Ishikawa (cell line): ENCODE data around the gene SLC12A7.

Experiments
- CEBPB ChIP-seq: IDR thresholded peaks from 2 replicates; pipeline ENCODE4 v1.6.1; 2012
- CREB1 ChIP-seq: IDR thresholded peaks from 2 replicates; pipeline ENCODE4 v1.6.1; 2012; ENCODE audit warnings: low read depth
- EGR1 ChIP-seq: IDR thresholded peaks from 2 replicates; pipeline ENCODE4 v1.6.1; 2012
- EP300 ChIP-seq: IDR thresholded peaks from 2 replicates; pipeline ENCODE4 v1.6.1; 2012; ENCODE audit warnings: borderline replicate concordance
- FOXM1 ChIP-seq: IDR thresholded peaks from 2 replicates; pipeline ENCODE4 v1.6.1; 2012; ENCODE audit warnings: low read depth, borderline replicate concordance
- NFIC ChIP-seq: IDR thresholded peaks from 2 replicates; pipeline ENCODE4 v1.6.1; 2012
- RAD21 ChIP-seq: IDR thresholded peaks from 2 replicates; pipeline ENCODE4 v1.6.1; 2012; ENCODE audit warnings: low read depth
- TAF1 ChIP-seq: IDR thresholded peaks from 2 replicates; pipeline ENCODE4 v1.6.1; 2012; ENCODE audit warnings: low read depth, mild to moderate bottlenecking
- TCF12 ChIP-seq: IDR thresholded peaks from 2 replicates; pipeline ENCODE4 v1.6.1; 2012; ENCODE audit warnings: low read depth
- TEAD4 ChIP-seq: IDR thresholded peaks from 2 replicates; pipeline ENCODE4 v1.6.1; 2012
- YY1 ChIP-seq: IDR thresholded peaks from 2 replicates; pipeline ENCODE4 v1.6.1; 2012; ENCODE audit warnings: low read depth
- ZBTB7A ChIP-seq: IDR thresholded peaks from 2 replicates; pipeline ENCODE4 v1.6.1; 2012; ENCODE audit warnings: low read depth
- TF ChIP-seq, protein P1 (sequence below): IDR thresholded peaks from 2 replicates; pipeline ENCODE4 v1.6.1; 2012
- TF ChIP-seq, protein P2 (sequence below): IDR thresholded peaks from 2 replicates; pipeline ENCODE4 v1.6.1; 2012; ENCODE audit warnings: low read depth, mild to moderate bottlenecking
- TF ChIP-seq, protein P3 (sequence below): IDR thresholded peaks from 2 replicates; pipeline ENCODE4 v1.6.1; 2012

Gene SLC12A7

DNA sequence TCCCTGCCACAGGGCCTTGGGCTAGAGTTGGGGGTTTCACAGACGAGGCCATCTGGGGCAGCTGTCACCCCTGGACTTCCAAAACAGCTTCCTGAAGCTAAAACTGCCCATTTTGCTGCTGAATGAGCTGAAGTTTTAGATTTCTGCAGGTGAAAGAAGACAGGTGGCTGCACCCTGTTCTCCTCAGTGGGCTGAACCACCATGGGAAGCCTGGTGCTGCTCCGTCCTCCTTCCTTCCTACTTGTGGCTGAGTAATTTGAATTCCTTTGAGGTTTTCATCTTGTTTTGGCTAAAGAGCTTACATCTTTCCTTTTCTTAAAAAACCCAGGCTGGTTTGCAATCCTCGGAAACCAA, 97.9 kb downstream of the SLC12A7 start:
- TF ChIP-seq ZBTB7A (no peak), NFIC (no peak), TEAD4 (no peak), FOXM1 (no peak), EGR1 (no peak), YY1 (no peak), EP300 (no peak), CEBPB (no peak), TCF12 (no peak), CREB1 (no peak), RAD21 (no peak), TAF1 (no peak)
- TF ChIP-seq, protein P1, sequence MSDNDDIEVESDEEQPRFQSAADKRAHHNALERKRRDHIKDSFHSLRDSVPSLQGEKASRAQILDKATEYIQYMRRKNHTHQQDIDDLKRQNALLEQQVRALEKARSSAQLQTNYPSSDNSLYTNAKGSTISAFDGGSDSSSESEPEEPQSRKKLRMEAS, result no peak
- TF ChIP-seq, protein P2, sequence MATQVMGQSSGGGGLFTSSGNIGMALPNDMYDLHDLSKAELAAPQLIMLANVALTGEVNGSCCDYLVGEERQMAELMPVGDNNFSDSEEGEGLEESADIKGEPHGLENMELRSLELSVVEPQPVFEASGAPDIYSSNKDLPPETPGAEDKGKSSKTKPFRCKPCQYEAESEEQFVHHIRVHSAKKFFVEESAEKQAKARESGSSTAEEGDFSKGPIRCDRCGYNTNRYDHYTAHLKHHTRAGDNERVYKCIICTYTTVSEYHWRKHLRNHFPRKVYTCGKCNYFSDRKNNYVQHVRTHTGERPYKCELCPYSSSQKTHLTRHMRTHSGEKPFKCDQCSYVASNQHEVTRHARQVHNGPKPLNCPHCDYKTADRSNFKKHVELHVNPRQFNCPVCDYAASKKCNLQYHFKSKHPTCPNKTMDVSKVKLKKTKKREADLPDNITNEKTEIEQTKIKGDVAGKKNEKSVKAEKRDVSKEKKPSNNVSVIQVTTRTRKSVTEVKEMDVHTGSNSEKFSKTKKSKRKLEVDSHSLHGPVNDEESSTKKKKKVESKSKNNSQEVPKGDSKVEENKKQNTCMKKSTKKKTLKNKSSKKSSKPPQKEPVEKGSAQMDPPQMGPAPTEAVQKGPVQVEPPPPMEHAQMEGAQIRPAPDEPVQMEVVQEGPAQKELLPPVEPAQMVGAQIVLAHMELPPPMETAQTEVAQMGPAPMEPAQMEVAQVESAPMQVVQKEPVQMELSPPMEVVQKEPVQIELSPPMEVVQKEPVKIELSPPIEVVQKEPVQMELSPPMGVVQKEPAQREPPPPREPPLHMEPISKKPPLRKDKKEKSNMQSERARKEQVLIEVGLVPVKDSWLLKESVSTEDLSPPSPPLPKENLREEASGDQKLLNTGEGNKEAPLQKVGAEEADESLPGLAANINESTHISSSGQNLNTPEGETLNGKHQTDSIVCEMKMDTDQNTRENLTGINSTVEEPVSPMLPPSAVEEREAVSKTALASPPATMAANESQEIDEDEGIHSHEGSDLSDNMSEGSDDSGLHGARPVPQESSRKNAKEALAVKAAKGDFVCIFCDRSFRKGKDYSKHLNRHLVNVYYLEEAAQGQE, result no peak
- TF ChIP-seq, protein P3, sequence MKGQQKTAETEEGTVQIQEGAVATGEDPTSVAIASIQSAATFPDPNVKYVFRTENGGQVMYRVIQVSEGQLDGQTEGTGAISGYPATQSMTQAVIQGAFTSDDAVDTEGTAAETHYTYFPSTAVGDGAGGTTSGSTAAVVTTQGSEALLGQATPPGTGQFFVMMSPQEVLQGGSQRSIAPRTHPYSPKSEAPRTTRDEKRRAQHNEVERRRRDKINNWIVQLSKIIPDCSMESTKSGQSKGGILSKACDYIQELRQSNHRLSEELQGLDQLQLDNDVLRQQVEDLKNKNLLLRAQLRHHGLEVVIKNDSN, result no peak

DNA sequence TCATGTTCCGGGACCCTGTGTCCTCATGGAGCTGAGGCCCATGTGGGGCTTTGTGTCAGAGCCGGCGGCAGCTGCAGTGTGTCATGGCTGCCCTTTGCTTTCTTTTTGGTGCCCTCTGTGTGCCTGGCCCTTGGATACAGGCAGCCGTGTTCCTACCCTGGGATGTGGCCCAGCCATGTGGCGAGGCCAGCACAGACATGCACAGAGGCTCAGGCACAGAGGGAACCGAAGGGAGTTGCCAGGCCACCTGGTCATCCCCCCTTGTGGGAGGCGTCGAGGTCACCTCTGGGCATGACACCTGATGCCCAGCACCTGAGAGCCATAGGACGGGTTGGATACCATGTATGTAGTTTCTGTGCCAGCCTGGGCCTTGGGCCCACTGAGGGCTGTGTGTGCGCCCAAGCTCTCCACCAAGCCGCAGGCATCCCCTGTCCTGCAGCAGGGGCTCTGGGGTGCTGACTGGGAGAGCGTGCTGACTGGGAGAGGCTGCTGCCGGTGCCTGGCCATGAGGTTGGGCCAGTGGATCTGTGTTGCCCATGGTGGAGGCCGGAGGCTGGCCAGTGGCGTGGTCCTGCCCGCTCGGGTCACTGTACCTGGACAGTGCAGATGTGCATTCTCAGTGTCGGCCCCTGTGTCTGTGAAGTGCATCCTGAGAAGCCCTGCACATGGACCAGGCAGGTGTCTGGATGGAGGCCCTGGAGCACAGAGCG, 98.5 kb downstream of the SLC12A7 start:
- TF ChIP-seq YY1, result no peak
- no peak for TF ChIP-seq NFIC
- no peak for TF ChIP-seq CREB1
- TF ChIP-seq FOXM1, result no peak
- TF ChIP-seq TAF1, result no peak
- no peak for TF ChIP-seq EP300
- TF ChIP-seq CEBPB, result no peak
- TF ChIP-seq EGR1, result no peak
- TF ChIP-seq, protein P2, result no peak
- TF ChIP-seq RAD21, result no peak
- TF ChIP-seq, protein P3, result no peak
- TF ChIP-seq ZBTB7A, result no peak
- TF ChIP-seq TCF12, result no peak
- TF ChIP-seq, protein P1, result no peak
- TF ChIP-seq TEAD4, result no peak

DNA sequence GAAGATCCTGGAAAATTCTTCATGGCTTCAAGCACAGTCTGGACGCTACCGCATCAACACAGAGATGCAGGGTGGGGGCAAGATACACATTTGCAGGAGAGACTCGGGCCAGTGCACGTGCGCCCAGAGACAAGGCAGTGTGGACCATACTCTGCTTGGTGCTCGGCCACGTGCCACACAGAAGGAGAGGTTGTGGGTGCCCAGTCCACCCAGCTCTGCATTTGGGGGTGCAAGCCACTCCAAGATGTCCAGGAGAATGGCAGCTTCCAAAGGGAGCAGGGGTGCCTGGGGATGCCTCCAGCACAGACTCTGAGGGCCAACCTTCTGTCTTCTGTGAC, 99.0 kb downstream of the SLC12A7 start:
- TF ChIP-seq YY1 (no peak), RAD21 (no peak), ZBTB7A (no peak), TEAD4 (no peak), EP300 (no peak), FOXM1 (no peak), TAF1 (no peak), NFIC (no peak), CREB1 (no peak), TCF12 (no peak), CEBPB (no peak)
- TF ChIP-seq, protein P1, result no peak
- TF ChIP-seq, protein P3, result no peak
- TF ChIP-seq, protein P2, result no peak
